H1 (cell line): ENCODE data around the gene RAD51C. TPM values are rescaled to one million over a fixed set of nuclear protein-coding genes. Genes with fewer than 3 reads are reported as not detected.

ENCODE experiments used
- CTCF ChIA-PET: fragments of 300-600 bp; sonication (Branson Sonifier 250); formaldehyde crosslinking; loops from one replicate; lab custom pipeline; 2021; ENCODE audit not compliant: partially characterized antibody; lab: Charles Lee
- POLR2A ChIA-PET: fragments of 300-600 bp; sonication (Branson Sonifier 250); formaldehyde crosslinking; loops from one replicate; lab custom pipeline; 2021; ENCODE audit warnings: inconsistent platforms; ENCODE audit not compliant: partially characterized antibody; lab: Charles Lee
- DNase-seq, 2 experiments: peaks; one replicate each; pipeline versions ENCODE4 v3.0.0 to v3.0.0-alpha.2; 2010 to 2022; ENCODE audit warnings: low spot score in 2 of 2, low read depth in 1 of 2, mixed read lengths in 1 of 2
- FAIRE-seq: peaks from 2 replicates; lab custom pipeline; 2011; peaks lifted over from hg19 to GRCh38; lab: Jason Lieb, UNC
- H2AFZ ChIP-seq: 2 replicates; pipeline ENCODE4 v1.8.1; 2012; ENCODE audit warnings: low read length, inconsistent platforms
- H2AK5ac ChIP-seq: 2 replicates; pipeline ENCODE4 v1.6.1; 2013; ENCODE audit warnings: low read depth, low read length
- H2BK120ac ChIP-seq: replicated peaks from 2 replicates; pipeline ENCODE3; 2013; ENCODE audit warnings: low read depth, low read length, inconsistent platforms
- H2BK12ac ChIP-seq: 2 replicates; pipeline ENCODE4 v1.6.1; 2013; ENCODE audit warnings: low read depth, low read length
- H2BK15ac ChIP-seq: 2 replicates; pipeline ENCODE4 v1.6.1; 2013; ENCODE audit warnings: low read length
- H2BK20ac ChIP-seq: 2 replicates; pipeline ENCODE4 v1.6.1; 2013; ENCODE audit warnings: low read length
- H2BK5ac ChIP-seq: 2 replicates; pipeline ENCODE4 v1.6.1; 2013; ENCODE audit warnings: low read depth, low read length
- H3K14ac ChIP-seq: 2 replicates; pipeline ENCODE4 v1.6.1; 2013; ENCODE audit warnings: inconsistent platforms; ENCODE audit not compliant: insufficient read length
- H3K18ac ChIP-seq: 2 replicates; pipeline ENCODE4 v1.6.1; 2013; ENCODE audit warnings: low read length; ENCODE audit errors: extremely low read depth
- H3K23ac ChIP-seq: 2 replicates; pipeline ENCODE4 v1.6.1; 2013; ENCODE audit warnings: inconsistent platforms; ENCODE audit not compliant: insufficient read length
- H3K23me2 ChIP-seq: 2 replicates; pipeline ENCODE4 v1.6.1; 2013; ENCODE audit warnings: low read depth, low read length
- H3K27ac ChIP-seq: 2 replicates; pipeline ENCODE4 v1.6.1; 2011; ENCODE audit warnings: low read depth, low read length, inconsistent platforms
- H3K27me3 ChIP-seq, 4 experiments: replicated peaks in 1 of 4; 1 replicate in 1 of 4; 2 replicates in 3 of 4; pipeline versions ENCODE4 v1.6.1 to v1.8.1; 2011 to 2013; ENCODE audit warnings: low read length in 3 of 4, mild to moderate bottlenecking in 3 of 4, inconsistent platforms in 2 of 4, mixed read lengths in 2 of 4, moderate library complexity in 1 of 4; ENCODE audit not compliant: control insufficient read depth in 3 of 4, insufficient read depth in 3 of 4; ENCODE audit errors: extremely low read depth in 1 of 4
- H3K36me3 ChIP-seq, 4 experiments: 2 replicates each; pipeline versions ENCODE4 v1.6.1 to v1.8.1; 2011 to 2013; ENCODE audit warnings: mild to moderate bottlenecking in 4 of 4, low read length in 3 of 4, moderate library complexity in 2 of 4, control low read depth in 1 of 4, inconsistent platforms in 1 of 4; ENCODE audit not compliant: insufficient read depth in 4 of 4, control insufficient read depth in 2 of 4
- H3K4ac ChIP-seq: replicated peaks from 2 replicates; pipeline ENCODE3; 2013; ENCODE audit warnings: low read length, low read depth, mixed read lengths, inconsistent platforms; ENCODE audit not compliant: insufficient read length
- H3K4me1 ChIP-seq, 4 experiments: replicated peaks in 1 of 4; 1 replicate in 1 of 4; 2 replicates in 3 of 4; pipeline versions ENCODE4 v1.6.1 to v1.8.1; 2011 to 2013; ENCODE audit warnings: low read length in 3 of 4, inconsistent platforms in 2 of 4, mixed read lengths in 1 of 4; ENCODE audit not compliant: insufficient read depth in 4 of 4, control insufficient read depth in 3 of 4
- H3K4me2 ChIP-seq, 2 experiments: 2 replicates each; pipeline versions ENCODE4 v1.6.1 to v1.8.1; 2011 to 2013; ENCODE audit warnings: low read depth in 2 of 2, low read length in 2 of 2, control low read depth in 1 of 2, inconsistent platforms in 1 of 2, mild to moderate bottlenecking in 1 of 2; ENCODE audit not compliant: insufficient read depth in 1 of 2
- H3K4me3 ChIP-seq, 4 experiments: fragments of 200-600, 300-600 bp in 1 of 4; sonication (generic), shearing (Covaris generic), sonication (Bioruptor Twin) in 1 of 4; 2 replicates each; pipeline versions ENCODE4 v1.5.1 to v1.8.1; 2011 to 2016; ENCODE audit warnings: low read length in 4 of 4, low read depth in 3 of 4, control low read depth in 2 of 4, inconsistent platforms in 2 of 4, mild to moderate bottlenecking in 2 of 4, mixed read lengths in 1 of 4, moderate library complexity in 1 of 4; ENCODE audit not compliant: insufficient read depth in 2 of 4; ENCODE audit errors: extremely low read depth in 1 of 4
- H3K56ac ChIP-seq: replicated peaks from 2 replicates; pipeline ENCODE3; 2013; ENCODE audit warnings: low read depth, mild to moderate bottlenecking, mixed read lengths, low read length, inconsistent platforms; ENCODE audit not compliant: insufficient read length
- H3K79me1 ChIP-seq: 2 replicates; pipeline ENCODE4 v1.6.1; 2013; ENCODE audit warnings: low read depth, low read length, control low read depth
- H3K79me2 ChIP-seq, 2 experiments: 2 replicates each; pipeline versions ENCODE4 v1.6.1 to v1.8.1; 2012 to 2013; ENCODE audit warnings: low read length in 2 of 2, mild to moderate bottlenecking in 2 of 2, inconsistent platforms in 1 of 2; ENCODE audit not compliant: insufficient read depth in 2 of 2, control insufficient read depth in 1 of 2
- H3K9ac ChIP-seq, 4 experiments: replicated peaks in 1 of 4; 1 replicate in 1 of 4; 2 replicates in 3 of 4; pipeline versions ENCODE4 v1.6.1 to v1.8.1; 2011 to 2013; ENCODE audit warnings: low read depth in 3 of 4, low read length in 3 of 4, control low read depth in 2 of 4, mild to moderate bottlenecking in 2 of 4, moderate library complexity in 2 of 4, inconsistent platforms in 1 of 4; ENCODE audit errors: extremely low read depth in 1 of 4
- H3K9me3 ChIP-seq, 2 experiments: 2 replicates each; pipeline versions ENCODE4 v1.6.1 to v1.8.1; 2012 to 2013; ENCODE audit warnings: mild to moderate bottlenecking in 2 of 2, moderate library complexity in 2 of 2, control low read depth in 1 of 2, inconsistent platforms in 1 of 2, low read depth in 1 of 2, low read length in 1 of 2, mixed read lengths in 1 of 2; ENCODE audit not compliant: insufficient read depth in 2 of 2
- H4K20me1 ChIP-seq, 2 experiments: replicated peaks in 1 of 2; 2 replicates each; pipeline versions ENCODE3 to v1.8.1; 2011 to 2013; ENCODE audit warnings: inconsistent platforms in 2 of 2, low read length in 2 of 2, mild to moderate bottlenecking in 1 of 2; ENCODE audit not compliant: insufficient read depth in 2 of 2, control insufficient read depth in 1 of 2
- H4K5ac ChIP-seq: 2 replicates; pipeline ENCODE4 v1.6.1; 2013; ENCODE audit warnings: low read length, low read depth, mixed read lengths, inconsistent platforms; ENCODE audit not compliant: insufficient read length
- H4K8ac ChIP-seq: 2 replicates; pipeline ENCODE4 v1.8.0; 2013; ENCODE audit warnings: mild to moderate bottlenecking, moderate library complexity, low read length, inconsistent platforms; ENCODE audit not compliant: insufficient read depth; ENCODE audit errors: extremely low read depth
- H4K91ac ChIP-seq: replicated peaks from 2 replicates; pipeline ENCODE3; 2013; ENCODE audit warnings: low read length, mixed read lengths, inconsistent platforms; ENCODE audit not compliant: insufficient read length
- ASH2L ChIP-seq: fragments of 200-600, 300-600 bp; sonication (generic); IDR thresholded peaks from one replicate; pipeline ENCODE4 v1.7.1; 2017; ENCODE audit warnings: low read length
- EZH2 ChIP-seq: fragments of 200-600 bp; sonication (generic); IDR thresholded peaks from 2 replicates; pipeline ENCODE4 v1.7.1; 2012; ENCODE audit warnings: low read depth, mild to moderate bottlenecking, moderate library complexity, low read length, inconsistent platforms; ENCODE audit not compliant: severe bottlenecking
- HDAC6 ChIP-seq: IDR thresholded peaks from one replicate; pipeline ENCODE4 v1.7.1; 2012; ENCODE audit warnings: low read depth, mild to moderate bottlenecking, inconsistent platforms, low read length, moderate library complexity
- KDM1A ChIP-seq: fragments of 200-600, 300-600 bp; sonication (generic); IDR thresholded peaks from 2 replicates; pipeline ENCODE4 v1.7.1; 2016; ENCODE audit warnings: mild to moderate bottlenecking, low read length, borderline replicate concordance
- RBBP5 ChIP-seq: IDR thresholded peaks from 2 replicates; pipeline ENCODE4 v1.7.1; 2012; ENCODE audit warnings: low read depth, mild to moderate bottlenecking, inconsistent platforms, low read length, moderate library complexity, borderline replicate concordance
- SAP30 ChIP-seq: fragments of 300-600 bp; sonication (generic); IDR thresholded peaks from 2 replicates; pipeline ENCODE4 v1.7.1; 2012; ENCODE audit warnings: low read length, moderate library complexity, mild to moderate bottlenecking, inconsistent platforms; ENCODE audit not compliant: insufficient read depth, insufficient replicate concordance
- SP2 ChIP-seq: IDR thresholded peaks from 2 replicates; pipeline ENCODE4 v1.6.1; 2012; ENCODE audit warnings: mild to moderate bottlenecking, low read length, inconsistent platforms
- SUZ12 ChIP-seq: fragments of 200-600 bp; sonication (generic); IDR thresholded peaks from 2 replicates; pipeline ENCODE4 v1.6.1; 2012; ENCODE audit warnings: mild to moderate bottlenecking, inconsistent platforms, low read length, moderate library complexity, mixed read lengths
- YY1 ChIP-seq: IDR thresholded peaks from 2 replicates; pipeline ENCODE4 v1.6.1; 2011; ENCODE audit warnings: low read depth, mild to moderate bottlenecking, low read length
- WGBS, 2 experiments: shearing (Covaris generic) in 1 of 2; methylation state at CpG; one replicate each; pipeline versions ENCODE4 v1.1.6 to v1.1.7; 2013 to 2015; ENCODE audit warnings: low lambda C conversion rate in 2 of 2, mixed read lengths in 2 of 2, inconsistent platforms in 1 of 2, low coverage in 1 of 2, missing lambda C conversion rate in 1 of 2; ENCODE audit not compliant: insufficient replicate concordance in 2 of 2, insufficient coverage in 1 of 2, insufficient read length in 1 of 2; ENCODE audit errors: extremely low coverage in 1 of 2, missing lambda C conversion rate in 1 of 2; 5-methylcytosine and 5-hydroxymethylcytosine counted together
- polyA plus RNA-seq, 7 experiments: library from polyadenylated mRNA; depleted of rRNA in 3 of 7; stranded (reverse) in 5 of 7; unstranded in 2 of 7; fragments of >200 nt in 5 of 7; fragments of 200-250 nt in 2 of 7; gene quantifications; 1 replicate in 5 of 7; 2 replicates in 1 of 7; 4 replicates in 1 of 7; pipeline versions ENCODE4 v1.2.1 to v1.2.3, GENCODE V29; 2011 to 2013; ENCODE audit warnings: missing spikeins in 2 of 7, mixed read lengths in 2 of 7
- total RNA-seq: library from RNA; stranded (reverse); fragmentation: NEBNext Ultra II Directional; extraction: Animal tissue kit (Norgen Biotek cat#: 25700); gene quantifications from 2 replicates; pipeline ENCODE4 v1.2.1, GENCODE V29; 2021

RAD51C gene
- total and polyA plus RNA-seq, 2 of the 8 experiments (the other 6 are each of a cell fraction or from before 2014, with no cell fraction given) = 10.4 to 21.7 TPM

- Histone ChIP-seq H3K27ac (no peak overlapping the region), H2BK120ac (no peak overlapping the region), H3K27me3 (peaks cover 0 to 7% (median 0%) of the 10 kb centered on the region in 4 experiments; a peak in 3 of 7 replicates), H3K23me2 (peaks cover 2% of the 10 kb centered on the region; the same call in 1 of the 2 replicates), H2BK5ac (no peak overlapping the region; the same call in 1 of the 2 replicates), H3K14ac (no peak overlapping the region), H3K9me3 (no peaks in the 10 kb centered on the region), H3K23ac (no peak overlapping the region), H3K4me2 (peak overlapping the region; percentile 88 to 91), H3K4me3 (peak overlapping the region; percentile 65 to 94 (median 78)), H2AK5ac (no peak overlapping the region), H2BK20ac (no peak overlapping the region), H2BK12ac (no peak overlapping the region; the same call in 1 of the 2 replicates), H3K79me2 (0 out of 4 replicates have a peak, but pooled peaks cover 0 to 11% of the 10 kb centered on the region in 2 experiments), H2AFZ (peak overlapping the region; percentile 83), H3K18ac (no peak overlapping the region; the same call in 1 of the 2 replicates), H4K20me1 (no peaks in the 10 kb centered on the region), H3K36me3 (no peaks in the 10 kb centered on the region), H3K9ac (peak overlapping the region; percentile 30 to 82 (median 43); a peak in 6 of 7 replicates), H4K5ac (peak overlapping the region; percentile 40), H3K4me1 (no peaks in the 10 kb centered on the region; a peak in 1 of 7 replicates), H3K56ac (peak overlapping the region; percentile 73), H3K79me1 (no peaks in the 10 kb centered on the region), H4K8ac (no peak overlapping the region; the same call in 1 of the 2 replicates), H4K91ac (peak overlapping the region; percentile 70), H3K4ac (no peak overlapping the region), H2BK15ac (no peak overlapping the region)
- ChIA-PET CTCF (interaction anchor here (0.6 to 1.0 kb wide), 3 partner anchors 19 to 237 kb away, joined by 3 to 4 read pairs (median 4); no protein-coding TSS in a partner anchor), POLR2A (interaction anchor here (0.9 to 2.3 kb wide), 6 partner anchors 10 to 242 kb away, joined by 3 to 14 read pairs (median 4); partner anchors contain the start of gene MTMR4)
- FAIRE-seq (no peak), DNase-seq (peak in 1 of 2 experiments; percentile 64)
- WGBS, 2 experiments = 1% methylated on average over 48 of the region's 72 CpGs; no CpG with 5 or more reads in 1 of the 2 experiments
- TF ChIP-seq KDM1A (no peak), SP2 (no peak), SUZ12 (peak; percentile 29; the same call in 1 of the 2 replicates), RBBP5 (peak; percentile 42; the same call in 1 of the 2 replicates), EZH2 (peak; percentile 37), HDAC6 (no peak), YY1 (no peak), SAP30 (no peak), ASH2L (peak; percentile 71)
Measured at GRCh38 chr17:58756246-58757161, 64.1 kb downstream of the RAD51C start.
